Lower lobe of right lung (tissue), 2 donors: ENCODE results near the gene SCMH1. TPM values are rescaled to one million over a fixed set of nuclear protein-coding genes. Genes with fewer than 3 reads are reported as not detected.
A peak's percentile ranks its signal among the peaks of the same experiment; 100 is the strongest.
"Not testable (repeated sequence)": the region's sequence is repeated elsewhere in the genome, so short reads cannot be mapped to it uniquely, and the experiment has no call there.

Experiments
- ATAC-seq, 2 donors: fragments of 200-7000 bp; cut with Tn5 transposase; one replicate each; pipeline ENCODE4 v1.9.1; 2020 to 2022; ENCODE audit warnings: mild to moderate bottlenecking in 2 of 2, moderate library complexity in 2 of 2
- DNase-seq: peaks from one replicate; pipeline ENCODE4 v3.0.0-alpha.2; 2020
- H3K27ac ChIP-seq: fragments of 200-600 bp; one replicate; pipeline ENCODE4 v1.8.0; 2022
- H3K27me3 ChIP-seq: fragments of 200-600 bp; one replicate; pipeline ENCODE4 v1.8.0; 2022; ENCODE audit warnings: low read depth
- H3K36me3 ChIP-seq: fragments of 200-600 bp; one replicate; pipeline ENCODE4 v1.8.0; 2022; ENCODE audit warnings: mild to moderate bottlenecking
- H3K4me1 ChIP-seq: fragments of 200-600 bp; one replicate; pipeline ENCODE4 v1.8.0; 2022
- H3K4me3 ChIP-seq: fragments of 200-600 bp; one replicate; pipeline ENCODE4 v1.8.0; 2022; ENCODE audit warnings: mild to moderate bottlenecking
- H3K9me3 ChIP-seq: fragments of 200-600 bp; one replicate; pipeline ENCODE4 v1.8.0; 2022
- intact Hi-C: fragments of 100-400 bp; cut with DNase I; formaldehyde crosslinking; loops from one replicate; pipeline ENCODE4 v1.11.0; 2022
- total RNA-seq: library from RNA; stranded (reverse); fragmentation: NEBNext Ultra II Directional; extraction: Animal tissue kit (Norgen Biotek cat#: 25700); gene quantifications from one replicate; pipeline ENCODE4 v1.2.1, GENCODE V29; 2021
- TF ChIP-seq, protein P1 (sequence below): fragments of 200-600 bp; IDR thresholded peaks from one replicate; pipeline ENCODE4 v1.8.0; 2022; ENCODE audit warnings: antibody characterized with exemption, mild to moderate bottlenecking
- donor health status: DM: no; HTN: yes; CAD: no; lungs with severe emphysema.

The SCMH1 gene
- total RNA-seq, 1 donor from 2014 or later = 30.0 TPM

- H3K27me3 ChIP-seq = no peaks in the 10 kb centered on the region
- DNase-seq (peak; percentile 84), ATAC-seq (peak; percentile 90 to 91)
- H3K9me3 ChIP-seq = no peaks in the 10 kb centered on the region
- H3K4me1 ChIP-seq = no peaks in the 10 kb centered on the region
- intact Hi-C loops = loop anchor here (10.0 kb wide), 1 partner anchor 147 kb away; no protein-coding TSS in a partner anchor
- H3K27ac ChIP-seq = no peak overlapping the region
- TF ChIP-seq, protein P1, sequence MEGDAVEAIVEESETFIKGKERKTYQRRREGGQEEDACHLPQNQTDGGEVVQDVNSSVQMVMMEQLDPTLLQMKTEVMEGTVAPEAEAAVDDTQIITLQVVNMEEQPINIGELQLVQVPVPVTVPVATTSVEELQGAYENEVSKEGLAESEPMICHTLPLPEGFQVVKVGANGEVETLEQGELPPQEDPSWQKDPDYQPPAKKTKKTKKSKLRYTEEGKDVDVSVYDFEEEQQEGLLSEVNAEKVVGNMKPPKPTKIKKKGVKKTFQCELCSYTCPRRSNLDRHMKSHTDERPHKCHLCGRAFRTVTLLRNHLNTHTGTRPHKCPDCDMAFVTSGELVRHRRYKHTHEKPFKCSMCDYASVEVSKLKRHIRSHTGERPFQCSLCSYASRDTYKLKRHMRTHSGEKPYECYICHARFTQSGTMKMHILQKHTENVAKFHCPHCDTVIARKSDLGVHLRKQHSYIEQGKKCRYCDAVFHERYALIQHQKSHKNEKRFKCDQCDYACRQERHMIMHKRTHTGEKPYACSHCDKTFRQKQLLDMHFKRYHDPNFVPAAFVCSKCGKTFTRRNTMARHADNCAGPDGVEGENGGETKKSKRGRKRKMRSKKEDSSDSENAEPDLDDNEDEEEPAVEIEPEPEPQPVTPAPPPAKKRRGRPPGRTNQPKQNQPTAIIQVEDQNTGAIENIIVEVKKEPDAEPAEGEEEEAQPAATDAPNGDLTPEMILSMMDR = peak; percentile 98
- H3K4me3 ChIP-seq = no peak overlapping the region
- no peaks in the 10 kb centered on the region for H3K36me3 ChIP-seq
Measured at GRCh38 chr1:41268154-41268770, 26.2 kb upstream of the SCMH1 start.

DNA sequence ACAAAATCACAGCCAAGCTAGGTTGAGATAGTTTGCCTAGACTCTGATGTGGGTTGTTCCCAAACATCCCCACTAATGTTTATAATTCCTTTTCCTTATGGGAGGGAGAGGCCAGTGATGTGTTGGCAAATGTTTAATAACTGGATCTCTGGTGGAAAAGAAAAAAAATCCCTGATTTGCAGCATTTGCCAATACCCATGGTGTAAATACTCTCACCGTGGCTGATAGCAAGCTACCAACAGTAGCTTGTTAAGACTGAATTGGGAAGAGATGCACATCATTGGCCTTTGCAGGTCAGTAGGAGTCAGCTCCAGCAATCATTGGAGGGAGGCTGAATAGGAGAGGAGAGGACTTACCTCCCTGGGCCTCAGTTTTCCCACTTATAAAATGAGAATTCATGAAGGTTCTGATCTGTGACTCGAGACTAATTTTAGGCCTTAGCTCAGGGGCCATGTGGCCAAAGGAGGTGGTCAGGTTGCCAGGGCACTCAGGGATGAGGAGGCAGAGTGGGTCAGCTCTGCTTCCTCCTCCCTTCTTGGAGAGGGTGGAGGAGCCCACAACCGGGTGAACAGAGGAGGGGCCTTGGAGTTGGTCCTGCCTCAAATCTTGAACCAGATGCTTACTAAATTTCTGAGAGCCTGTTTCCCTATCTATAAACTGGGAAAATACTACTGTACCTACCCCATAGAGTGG is 20.0 kb upstream of the SCMH1 start:
- intact Hi-C loops = loop anchor here (10.0 kb wide), 1 partner anchor 153 kb away; no protein-coding TSS in a partner anchor
- TF ChIP-seq, protein P1 = no peak
- DNase-seq (no peak), ATAC-seq (no peak)
- Histone ChIP-seq H3K4me1 (no peaks in the 10 kb centered on the region), H3K36me3 (no peaks in the 10 kb centered on the region), H3K9me3 (no peaks in the 10 kb centered on the region), H3K27me3 (peaks cover 8% of the 10 kb centered on the region), H3K4me3 (no peak overlapping the region), H3K27ac (no peak overlapping the region)

DNA sequence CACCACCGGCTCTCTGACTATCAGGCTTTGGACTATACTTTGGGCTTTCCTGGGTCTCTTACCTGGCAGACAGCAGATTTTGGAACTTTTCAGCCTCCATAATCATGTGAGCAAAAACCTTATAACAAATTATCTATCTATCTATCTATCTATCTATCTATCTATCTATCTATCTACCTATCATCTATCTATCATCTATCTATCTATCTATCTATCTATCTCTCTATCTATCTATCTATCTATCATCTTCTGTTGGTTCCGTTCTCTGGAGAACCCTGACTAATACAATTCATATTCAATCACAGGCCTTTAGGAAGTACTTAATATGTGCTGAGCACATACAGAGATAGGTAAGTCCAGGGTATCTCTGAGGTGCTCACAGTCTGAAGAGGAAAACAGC is 18.7 kb upstream of the SCMH1 start:
- H3K27me3 ChIP-seq = peaks cover 9% of the 10 kb centered on the region
- no peaks in the 10 kb centered on the region for H3K4me1 ChIP-seq
- ATAC-seq (no peak), DNase-seq (no peak)
- intact Hi-C loops = loop anchor here (10.0 kb wide), 1 partner anchor 154 kb away; no protein-coding TSS in a partner anchor
- H3K9me3 ChIP-seq = no peaks in the 10 kb centered on the region
- H3K4me3 ChIP-seq = no peak overlapping the region
- no peak overlapping the region for H3K27ac ChIP-seq
- no peaks in the 10 kb centered on the region for H3K36me3 ChIP-seq
- TF ChIP-seq, protein P1 = no peak

DNA sequence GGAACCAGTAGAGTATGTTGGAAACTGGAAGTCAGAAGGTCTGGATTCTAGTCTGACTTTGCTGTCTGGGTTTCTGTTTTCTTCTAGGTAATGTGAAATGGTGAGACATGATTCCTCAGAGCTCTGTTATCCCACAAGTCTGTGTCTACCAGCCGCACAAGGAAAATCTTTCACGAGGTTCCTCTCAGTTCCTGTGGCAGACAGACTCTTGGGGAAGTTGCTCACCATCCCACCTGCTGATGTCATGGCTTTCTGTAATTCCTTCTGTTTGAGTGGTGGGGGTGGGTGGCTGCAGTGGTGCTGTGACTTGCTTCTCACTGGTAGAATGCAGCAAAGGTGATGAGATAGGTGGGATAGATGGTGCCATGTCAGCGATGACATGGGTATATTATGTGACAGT is 17.1 kb upstream of the SCMH1 start:
- Histone ChIP-seq H3K27ac (no peak overlapping the region), H3K27me3 (peaks cover 9% of the 10 kb centered on the region), H3K36me3 (no peaks in the 10 kb centered on the region), H3K4me1 (no peaks in the 10 kb centered on the region), H3K4me3 (no peak overlapping the region), H3K9me3 (no peaks in the 10 kb centered on the region)
- no peak for ATAC-seq
- DNase-seq = no peak
- TF ChIP-seq, protein P1 = no peak
- intact Hi-C loops = no loop called here

- TF ChIP-seq, protein P1 = no peak
- Histone ChIP-seq H3K27me3 (peaks cover 9% of the 10 kb centered on the region), H3K27ac (no peak overlapping the region), H3K9me3 (no peaks in the 10 kb centered on the region), H3K4me1 (no peaks in the 10 kb centered on the region), H3K4me3 (no peak overlapping the region), H3K36me3 (no peaks in the 10 kb centered on the region)
- DNase-seq (no peak), ATAC-seq (no peak)
- intact Hi-C loops = no loop called here
Measured at GRCh38 chr1:41255978-41256377, 13.9 kb upstream of the SCMH1 start.

GRCh38 chr1:41251120-41251519 is 9.0 kb upstream of the SCMH1 start:
- H3K9me3 ChIP-seq, intact Hi-C loops, H3K27me3 ChIP-seq, ATAC-seq, H3K27ac ChIP-seq, H3K4me3 ChIP-seq, H3K36me3 ChIP-seq, H3K4me1 ChIP-seq, DNase-seq: not testable (repeated sequence)
